KMS-11 (cell line): ENCODE results near the gene RBMS3.

Experiments
- H2AFZ ChIP-seq: fragments of 200-600 bp; sonication (generic); 2 replicates; pipeline ENCODE4 v1.6.1; 2016; ENCODE audit warnings: antibody characterized with exemption, mixed run types, low read depth
- H3K27ac ChIP-seq: fragments of 200-600 bp; sonication (generic); 2 replicates; pipeline ENCODE4 v1.6.1; 2016; ENCODE audit warnings: mild to moderate bottlenecking, mixed run types
- H3K27me3 ChIP-seq: fragments of 200-600 bp; sonication (generic); 2 replicates; pipeline ENCODE4 v1.6.1; 2017; ENCODE audit warnings: mild to moderate bottlenecking, low read depth, mixed run types, moderate library complexity; ENCODE audit not compliant: insufficient read depth
- H3K36me3 ChIP-seq: fragments of 200-600 bp; sonication (generic); 2 replicates; pipeline ENCODE4 v1.6.1; 2017; ENCODE audit warnings: mild to moderate bottlenecking, mixed run types; ENCODE audit not compliant: insufficient read depth
- H3K4me1 ChIP-seq: fragments of 200-600 bp; sonication (generic); 2 replicates; pipeline ENCODE4 v1.6.1; 2016; ENCODE audit warnings: mild to moderate bottlenecking, low read depth, mixed run types; ENCODE audit not compliant: poor library complexity, severe bottlenecking
- H3K4me2 ChIP-seq: fragments of 200-600 bp; sonication (generic); 2 replicates; pipeline ENCODE4 v1.7.0; 2016; ENCODE audit warnings: mild to moderate bottlenecking, mixed run types
- H3K4me3 ChIP-seq: fragments of 200-600 bp; sonication (generic); IDR thresholded peaks from 2 replicates; pipeline ENCODE4 v1.6.1; 2017; ENCODE audit warnings: low read depth, low read length, mixed read lengths; ENCODE audit not compliant: insufficient read depth
- H3K79me2 ChIP-seq: fragments of 200-600 bp; sonication (generic); 2 replicates; pipeline ENCODE4 v1.6.1; 2016; ENCODE audit warnings: low read depth, mixed run types; ENCODE audit not compliant: insufficient read depth
- H3K9ac ChIP-seq: fragments of 200-600 bp; sonication (generic); 2 replicates; pipeline ENCODE4 v1.6.1; 2016; ENCODE audit warnings: mild to moderate bottlenecking, mixed run types
- H4K20me1 ChIP-seq: fragments of 200-600 bp; sonication (generic); 2 replicates; pipeline ENCODE4 v1.6.1; 2016; ENCODE audit warnings: mild to moderate bottlenecking, mixed run types; ENCODE audit not compliant: insufficient read depth
- CTCF ChIP-seq: fragments of 200-600 bp; sonication (generic); conservative IDR thresholded peaks from 2 replicates; pipeline ENCODE4 v1.6.1; 2017; ENCODE audit warnings: low read depth, mild to moderate bottlenecking, antibody characterized with exemption, low read length, moderate library complexity, mixed read lengths

The RBMS3 gene

GRCh38 chr3:29451920-29452319, 171.0 kb downstream of the RBMS3 start:
- Histone ChIP-seq H3K79me2 (no peaks in the 10 kb centered on the region), H3K9ac (no peak overlapping the region), H3K36me3 (no peaks in the 10 kb centered on the region), H4K20me1 (no peaks in the 10 kb centered on the region), H2AFZ (no peak overlapping the region), H3K4me3 (no peak overlapping the region), H3K27me3 (no peaks in the 10 kb centered on the region), H3K4me2 (no peak overlapping the region), H3K27ac (no peak overlapping the region), H3K4me1 (no peaks in the 10 kb centered on the region)
- no peak for TF ChIP-seq CTCF

GRCh38 chr3:29452934-29453283, 172.0 kb downstream of the RBMS3 start:
- no peak overlapping the region for H2AFZ ChIP-seq

GRCh38 chr3:29453284-29454001, 172.6 kb downstream of the RBMS3 start:
- Histone ChIP-seq H3K4me1 (no peaks in the 10 kb centered on the region), H3K4me2 (no peak overlapping the region)

More at GRCh38 chr3:29452934-29453283, 172.0 kb downstream of the RBMS3 start:
- H3K4me1 ChIP-seq: no peaks in the 10 kb centered on the region
- H3K4me2 ChIP-seq: no peak overlapping the region
- no peak overlapping the region for H3K9ac ChIP-seq
- H3K79me2 ChIP-seq: no peaks in the 10 kb centered on the region
- H3K27ac ChIP-seq: no peak overlapping the region
- H3K36me3 ChIP-seq: no peaks in the 10 kb centered on the region
- H4K20me1 ChIP-seq: no peaks in the 10 kb centered on the region
- H3K27me3 ChIP-seq: no peaks in the 10 kb centered on the region
- H3K4me3 ChIP-seq: no peak overlapping the region
- no peak for TF ChIP-seq CTCF

GRCh38 chr3:29454161-29454611, 173.3 kb downstream of the RBMS3 start:
- Histone ChIP-seq H3K36me3 (no peaks in the 10 kb centered on the region), H4K20me1 (no peaks in the 10 kb centered on the region), H3K27ac (no peak overlapping the region), H3K9ac (no peak overlapping the region), H3K4me2 (no peak overlapping the region), H3K79me2 (no peaks in the 10 kb centered on the region), H2AFZ (no peak overlapping the region), H3K27me3 (no peaks in the 10 kb centered on the region), H3K4me1 (no peaks in the 10 kb centered on the region), H3K4me3 (no peak overlapping the region)
- no peak for TF ChIP-seq CTCF

More at GRCh38 chr3:29453284-29454001, 172.6 kb downstream of the RBMS3 start:
- no peaks in the 10 kb centered on the region for H4K20me1 ChIP-seq
- H3K79me2 ChIP-seq: no peaks in the 10 kb centered on the region
- no peaks in the 10 kb centered on the region for H3K27me3 ChIP-seq
- no peak overlapping the region for H3K27ac ChIP-seq
- H3K9ac ChIP-seq: no peak overlapping the region
- no peak overlapping the region for H3K4me3 ChIP-seq
- no peak overlapping the region for H2AFZ ChIP-seq
- no peaks in the 10 kb centered on the region for H3K36me3 ChIP-seq
- TF ChIP-seq CTCF: no peak
